ENCODE measurements around the gene ZNF587B. TPM values are rescaled to one million over a fixed set of nuclear protein-coding genes. Genes with fewer than 3 reads are reported as not detected.
A peak's percentile ranks its signal among the peaks of the same experiment; 100 is the strongest.
"Not testable (repeated sequence)": the region's sequence is repeated elsewhere in the genome, so short reads cannot be mapped to it uniquely, and the experiment has no call there.

Gene ZNF587B
- 1 to 10 TPM; 3.2 to 5.7 TPM for total RNA-seq

DNA sequence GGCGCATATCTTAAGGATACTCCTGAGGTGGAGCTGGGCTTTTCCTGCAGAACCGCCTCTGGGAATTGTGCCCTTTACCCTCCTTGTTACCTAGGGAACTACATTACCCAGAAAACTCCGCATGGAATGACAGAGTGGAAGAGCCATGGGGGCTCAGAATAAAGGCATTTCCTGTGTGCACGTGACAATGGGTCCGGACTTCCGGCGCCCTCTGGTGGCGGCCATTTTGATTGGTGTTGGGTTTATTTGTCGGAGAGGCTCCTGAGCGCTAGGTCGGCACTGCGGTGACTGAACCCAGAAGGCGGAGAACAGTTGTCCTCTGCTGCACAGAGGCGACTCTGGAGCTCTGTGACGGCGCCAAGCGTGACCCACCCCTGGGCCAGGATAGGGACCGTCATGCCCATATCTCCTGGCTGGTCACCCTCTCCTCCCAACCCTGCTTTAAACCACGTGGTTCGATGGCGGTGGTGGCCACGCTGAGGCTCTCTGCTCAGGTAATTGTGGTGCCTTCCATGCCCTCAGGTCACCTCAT, at the start of gene ZNF587B:
Gene ZNF587B (plus strand): TSS at position 229 of the 532 bp plus-strand sequence. CDS start 230 bp downstream, at position 459.
- H3K27me3 ChIP-seq, result no peaks in the 10 kb centered on the region
- no peaks in the 10 kb centered on the region for H3K36me3 ChIP-seq
- peak; percentile 26 to 63 for TF ChIP-seq CTCF (IDR thresholded peaks at IDR 0.05)
- peak within 1 kb of the TSS; percentile 40 to 59 for H3K4me3 ChIP-seq
- H3K9me3 ChIP-seq, result no peaks in the 10 kb centered on the region
- peaks cover 0 to 35% of the 10 kb centered on the region in 2 donors for H3K4me1 ChIP-seq
- peak; percentile 85 for DNase-seq (ENCODE audit: low spot score)
- peak within 1 kb of the TSS; percentile 81 for H3K27ac ChIP-seq

GRCh38 chr19:57786286-57786685, 43.8 kb upstream of the ZNF587B start:
- no peaks in the 10 kb centered on the region for H3K4me1 ChIP-seq
- no peak for TF ChIP-seq CTCF (IDR thresholded peaks at IDR 0.05)
- H3K36me3 ChIP-seq, result peaks cover 11% of the 10 kb centered on the region
- no peak overlapping the region for H3K27ac ChIP-seq
- no peaks in the 10 kb centered on the region for H3K27me3 ChIP-seq
- no peak overlapping the region for H3K4me3 ChIP-seq
- DNase-seq (ENCODE audit: low spot score), result no peak
- peaks cover 0 to 33% of the 10 kb centered on the region in 2 donors for H3K9me3 ChIP-seq

DNA sequence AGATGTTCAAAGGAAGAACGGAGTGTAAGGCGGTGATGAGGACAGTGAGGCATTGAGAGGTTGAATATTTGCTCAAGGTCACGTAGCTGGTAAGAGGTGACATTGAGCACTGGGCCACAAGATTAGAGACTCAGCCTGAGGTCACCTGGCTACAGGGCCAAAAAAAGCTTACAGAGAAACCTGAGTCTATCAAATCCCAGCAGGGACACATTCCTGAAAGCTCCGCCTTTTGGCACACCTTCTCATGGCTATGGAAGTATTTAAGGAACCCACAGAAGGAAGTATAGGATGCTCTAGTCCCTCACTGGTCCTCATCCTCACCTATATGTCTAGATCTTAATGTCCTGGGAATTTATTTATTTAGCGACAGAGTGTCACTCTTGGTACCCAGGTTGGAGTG, 43.2 kb upstream of the ZNF587B start:
- Histone ChIP-seq H3K4me3 (no peak overlapping the region), H3K36me3 (peaks cover 10% of the 10 kb centered on the region), H3K27me3 (no peaks in the 10 kb centered on the region), H3K4me1 (no peaks in the 10 kb centered on the region), H3K27ac (no peak overlapping the region), H3K9me3 (peaks cover 0 to 30% of the 10 kb centered on the region in 2 donors)
- no peak for TF ChIP-seq CTCF (IDR thresholded peaks at IDR 0.05)
- no peak for DNase-seq (ENCODE audit: low spot score)

DNA sequence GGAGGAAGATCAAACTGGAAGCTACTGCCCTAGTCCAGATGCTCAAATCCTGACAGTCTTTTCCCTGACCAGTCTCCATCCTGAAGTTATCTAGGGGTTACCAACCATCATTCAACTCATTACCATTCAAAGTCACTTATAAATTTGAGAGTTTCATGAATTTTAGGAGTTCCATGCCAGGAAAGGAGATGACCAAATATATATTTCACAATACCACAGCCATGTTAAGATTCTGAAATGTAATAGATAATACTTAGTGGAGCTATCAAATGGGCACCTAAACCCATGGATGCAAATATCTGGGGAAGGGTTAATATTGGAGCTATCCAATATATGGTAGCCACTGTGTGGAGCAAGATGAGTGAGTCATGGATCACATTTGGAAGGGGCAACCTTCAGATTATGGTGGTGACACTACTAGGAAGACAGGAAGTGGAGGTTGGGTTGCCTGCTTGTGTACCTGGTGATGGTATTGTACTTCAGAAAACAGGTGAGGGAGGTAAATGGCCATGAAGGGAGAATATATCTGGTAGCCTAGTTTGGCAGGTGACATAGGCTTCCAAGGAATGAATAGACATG, 41.9 kb upstream of the ZNF587B start:
- Histone ChIP-seq H3K4me1 (no peaks in the 10 kb centered on the region), H3K36me3 (peaks cover 15% of the 10 kb centered on the region), H3K4me3 (no peak overlapping the region), H3K9me3 (peaks cover 0 to 25% of the 10 kb centered on the region in 2 donors), H3K27me3 (no peaks in the 10 kb centered on the region), H3K27ac (no peak overlapping the region)
- no peak for TF ChIP-seq CTCF (IDR thresholded peaks at IDR 0.05)
- DNase-seq (ENCODE audit: low spot score), result no peak

GRCh38 chr19:57789288-57789687, 40.8 kb upstream of the ZNF587B start:
- Histone ChIP-seq H3K27ac (no peak overlapping the region), H3K36me3 (peaks cover 15% of the 10 kb centered on the region), H3K9me3 (peaks cover 0 to 18% of the 10 kb centered on the region in 2 donors), H3K27me3 (no peaks in the 10 kb centered on the region), H3K4me1 (no peaks in the 10 kb centered on the region), H3K4me3 (no peak overlapping the region)
- DNase-seq (ENCODE audit: low spot score), result no peak
- TF ChIP-seq CTCF (IDR thresholded peaks at IDR 0.05), result no peak

GRCh38 chr19:57796580-57796979, 33.5 kb upstream of the ZNF587B start:
- DNase-seq (ENCODE audit: low spot score), result not testable (repeated sequence)
- peaks cover 18% of the 10 kb centered on the region for H3K36me3 ChIP-seq

More at GRCh38 chr19:57796580-57796979, 33.5 kb upstream of the ZNF587B start:
- H3K9me3 ChIP-seq, H3K4me1 ChIP-seq, H3K4me3 ChIP-seq, H3K27me3 ChIP-seq, H3K27ac ChIP-seq: not testable (repeated sequence)

Data from right atrium auricular region (tissue), 2 donors.